Measurements from ENCODE around the gene NUP214. TPM values are rescaled to one million over a fixed set of nuclear protein-coding genes. Genes with fewer than 3 reads are reported as not detected.
"Not testable (repeated sequence)": the region's sequence is repeated elsewhere in the genome, so short reads cannot be mapped to it uniquely, and the experiment has no call there.

NUP214 gene
- total RNA-seq, 4 donors from 2014 or later = 13.2 to 75.8 (median 49.0) TPM

DNA sequence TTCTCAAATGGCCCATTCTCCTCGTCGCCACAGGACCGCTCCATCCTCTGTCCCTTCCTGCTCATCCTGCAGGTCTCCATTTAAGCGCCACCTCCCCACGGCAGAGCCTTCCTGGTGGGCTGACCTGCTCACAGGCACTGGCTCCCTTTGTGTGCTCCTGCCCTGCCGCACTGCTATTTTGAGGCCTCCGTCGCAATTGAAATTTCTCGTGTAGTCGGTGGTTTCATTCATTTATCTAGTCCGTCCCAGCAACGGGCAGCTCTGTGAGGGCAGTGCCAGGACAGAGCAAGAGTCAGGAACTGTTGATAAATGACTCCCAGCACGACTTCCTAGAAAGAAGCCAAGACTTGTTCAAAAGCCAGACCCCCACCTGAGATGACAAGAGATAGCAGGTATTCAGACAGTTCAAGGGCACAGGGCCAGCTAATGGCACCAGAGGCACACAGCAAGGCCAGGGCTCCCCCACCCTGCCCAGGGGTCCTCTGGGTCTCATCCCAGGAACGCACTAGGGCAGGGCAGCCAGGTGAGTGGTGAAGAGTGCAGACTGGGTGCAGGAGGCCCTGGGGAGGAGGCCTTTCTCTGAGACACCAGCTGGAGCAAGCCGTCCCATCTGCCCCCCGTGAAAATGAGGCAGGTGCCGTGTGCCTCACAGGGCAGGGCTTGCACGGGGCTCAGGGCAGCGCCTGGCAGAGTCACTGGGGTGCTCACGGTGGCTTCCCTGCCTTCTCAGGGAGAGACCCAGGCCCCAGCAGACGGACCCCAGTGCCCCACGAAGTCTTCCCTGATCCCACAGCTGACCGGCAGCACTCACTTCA lies 114.0 kb downstream of the NUP214 start:
- Histone ChIP-seq H3K27ac (no peak overlapping the region), H3K27me3 (no peaks in the 10 kb centered on the region), H3K4me3 (no peak overlapping the region), H3K36me3 (no peaks in the 10 kb centered on the region), H3K4me1 (no peaks in the 10 kb centered on the region), H3K9me3 (no peaks in the 10 kb centered on the region)
- no peak for DNase-seq
- TF ChIP-seq CTCF (IDR thresholded peaks at IDR 0.05) (no peak), POLR2A (IDR thresholded peaks at IDR 0.05) (no peak)
- intact Hi-C loops (cut with DNase I; ENCODE audit: low total_unique reads) = no loop called here

GRCh38 chr9:131240047-131240921 lies 114.9 kb downstream of the NUP214 start:
- Histone ChIP-seq H3K27me3 (no peaks in the 10 kb centered on the region), H3K36me3 (no peaks in the 10 kb centered on the region), H3K4me3 (no peak overlapping the region), H3K27ac (no peak overlapping the region), H3K9me3 (no peaks in the 10 kb centered on the region), H3K4me1 (no peaks in the 10 kb centered on the region)
- DNase-seq = no peak
- intact Hi-C loops (cut with DNase I; ENCODE audit: low total_unique reads) = no loop called here
- TF ChIP-seq CTCF (IDR thresholded peaks at IDR 0.05) (no peak), POLR2A (IDR thresholded peaks at IDR 0.05) (no peak)

- H3K4me1 ChIP-seq; H3K36me3 ChIP-seq; H3K27me3 ChIP-seq; DNase-seq; H3K4me3 ChIP-seq; H3K9me3 ChIP-seq; intact Hi-C loops (cut with DNase I; ENCODE audit: low total_unique reads); H3K27ac ChIP-seq: not testable (repeated sequence)
Measured at GRCh38 chr9:131244331-131244730, 118.9 kb downstream of the NUP214 start.

DNA sequence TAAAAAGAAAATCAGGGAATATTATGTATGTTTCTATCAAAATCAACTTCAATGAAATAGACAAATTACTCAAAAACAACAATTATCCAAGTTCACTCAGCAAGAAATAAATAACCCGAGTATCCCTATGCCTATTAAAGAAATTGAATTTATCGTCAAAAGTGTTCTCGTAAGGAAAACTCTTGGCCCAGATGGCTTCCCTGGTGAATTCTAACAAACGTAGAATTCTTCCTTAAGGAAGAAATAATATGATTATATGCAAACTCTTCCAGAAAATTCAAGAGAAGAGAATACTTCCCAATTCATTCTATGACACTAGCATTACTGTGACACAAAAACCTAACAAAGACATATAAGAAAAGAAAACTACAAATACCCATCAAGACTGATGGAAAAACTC lies 121.2 kb downstream of the NUP214 start:
- Histone ChIP-seq H3K9me3 (no peaks in the 10 kb centered on the region), H3K4me1 (no peaks in the 10 kb centered on the region), H3K4me3 (no peak overlapping the region), H3K36me3 (no peaks in the 10 kb centered on the region), H3K27ac (no peak overlapping the region), H3K27me3 (no peaks in the 10 kb centered on the region)
- intact Hi-C loops (cut with DNase I; ENCODE audit: low total_unique reads) = no loop called here
- DNase-seq = no peak
- no peak for TF ChIP-seq CTCF (IDR thresholded peaks at IDR 0.05)
- no peak for TF ChIP-seq POLR2A (IDR thresholded peaks at IDR 0.05)

- Histone ChIP-seq H3K36me3 (no peaks in the 10 kb centered on the region), H3K27me3 (no peaks in the 10 kb centered on the region), H3K4me1 (no peaks in the 10 kb centered on the region), H3K27ac (no peak overlapping the region), H3K9me3 (no peaks in the 10 kb centered on the region), H3K4me3 (no peak overlapping the region)
- intact Hi-C loops (cut with DNase I; ENCODE audit: low total_unique reads) = loop anchor here (10.0 kb wide), 1 partner anchor 1963 kb away; no protein-coding TSS in a partner anchor
- no peak for DNase-seq
- TF ChIP-seq POLR2A (IDR thresholded peaks at IDR 0.05) (no peak), CTCF (IDR thresholded peaks at IDR 0.05) (no peak)
Measured at GRCh38 chr9:131252120-131252519, 126.7 kb downstream of the NUP214 start.

Data from uterus (tissue), 4 donors.